HCT116 (cell line): ENCODE results near the gene CETP.

Experiments
- CEBPB ChIP-seq: IDR thresholded peaks from 2 replicates; pipeline ENCODE4 v1.6.1; 2012; ENCODE audit warnings: low read depth
- CTCF ChIP-seq, 3 experiments: fragments of 200-600 bp in 1 of 3; sonication (generic) in 1 of 3; IDR thresholded peaks in 2 of 3; conservative IDR thresholded peaks in 1 of 3; 2 replicates each; pipeline ENCODE4 v1.5.1; 2012 to 2017; ENCODE audit warnings: low read depth in 2 of 3, low read length in 2 of 3, antibody characterized with exemption in 1 of 3, borderline replicate concordance in 1 of 3, control low read depth in 1 of 3, mild to moderate bottlenecking in 1 of 3, mixed read lengths in 1 of 3, mixed run types in 1 of 3, moderate library complexity in 1 of 3; ENCODE audit not compliant: insufficient read depth in 1 of 3
- EGR1 ChIP-seq: IDR thresholded peaks from 2 replicates; pipeline ENCODE4 v1.6.1; 2012; ENCODE audit warnings: low read depth
- POLR2A ChIP-seq: IDR thresholded peaks from 2 replicates; pipeline ENCODE4 v1.7.0; 2011; ENCODE audit warnings: borderline replicate concordance; ENCODE audit not compliant: insufficient read depth, insufficient read length; ENCODE audit errors: extremely low read depth
- RAD21 ChIP-seq: IDR thresholded peaks from 2 replicates; pipeline ENCODE4 v1.6.1; 2012; ENCODE audit warnings: low read depth, mild to moderate bottlenecking
- REST ChIP-seq: IDR thresholded peaks from 2 replicates; pipeline ENCODE4 v1.6.1; 2012; ENCODE audit warnings: low read depth
- SP1 ChIP-seq: IDR thresholded peaks from 2 replicates; pipeline ENCODE4 v1.6.1; 2012; ENCODE audit warnings: low read depth
- YY1 ChIP-seq: IDR thresholded peaks from 2 replicates; pipeline ENCODE4 v1.6.1; 2011; ENCODE audit warnings: low read length, low read depth, moderate library complexity, mild to moderate bottlenecking; ENCODE audit not compliant: insufficient replicate concordance; ENCODE audit errors: extremely low read depth
- ZNF274 ChIP-seq: fragments of 200-500 bp; sonication (Bioruptor generic); IDR thresholded peaks from 2 replicates; pipeline ENCODE4 v1.6.1; 2014; ENCODE audit warnings: mild to moderate bottlenecking, low read depth, low read length, inconsistent platforms

- TF ChIP-seq CTCF (IDR thresholded peaks at IDR 0.05 in 2 of 3, conservative IDR thresholded peaks at IDR 0.05 in 1 of 3; ENCODE audit: borderline replicate concordance in 1 of 3, insufficient read depth in 1 of 3, low read depth in 2 of 3, low read length in 2 of 3) = no peak
- TF ChIP-seq REST = no peak
- TF ChIP-seq POLR2A = no peak
- no peak for TF ChIP-seq SP1
- no peak for TF ChIP-seq EGR1
- no peak for TF ChIP-seq ZNF274
- TF ChIP-seq YY1 = no peak
- TF ChIP-seq CEBPB = no peak
- no peak for TF ChIP-seq RAD21
Measured at GRCh38 chr16:57022445-57022844, 60.7 kb downstream of the CETP start.
